ENCODE data around the gene PLXNB2.

PLXNB2 gene

DNA sequence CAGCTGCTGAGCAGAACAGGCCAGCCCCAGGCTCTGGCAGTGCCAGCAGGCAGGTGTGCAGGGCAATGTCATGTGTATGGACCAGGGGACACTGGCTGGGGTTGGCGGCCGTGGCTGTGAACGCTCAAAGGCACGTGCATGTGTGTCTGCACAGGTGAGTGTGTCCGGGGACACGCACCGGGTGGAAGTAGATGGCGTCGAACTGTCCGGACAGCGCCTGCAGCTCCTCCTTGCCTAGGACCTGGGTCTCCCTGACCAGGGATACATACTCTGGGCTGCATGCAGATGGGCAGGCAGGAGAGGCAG lies 57.2 kb downstream of the PLXNB2 start:
- DNase-seq, result no peak

DNA sequence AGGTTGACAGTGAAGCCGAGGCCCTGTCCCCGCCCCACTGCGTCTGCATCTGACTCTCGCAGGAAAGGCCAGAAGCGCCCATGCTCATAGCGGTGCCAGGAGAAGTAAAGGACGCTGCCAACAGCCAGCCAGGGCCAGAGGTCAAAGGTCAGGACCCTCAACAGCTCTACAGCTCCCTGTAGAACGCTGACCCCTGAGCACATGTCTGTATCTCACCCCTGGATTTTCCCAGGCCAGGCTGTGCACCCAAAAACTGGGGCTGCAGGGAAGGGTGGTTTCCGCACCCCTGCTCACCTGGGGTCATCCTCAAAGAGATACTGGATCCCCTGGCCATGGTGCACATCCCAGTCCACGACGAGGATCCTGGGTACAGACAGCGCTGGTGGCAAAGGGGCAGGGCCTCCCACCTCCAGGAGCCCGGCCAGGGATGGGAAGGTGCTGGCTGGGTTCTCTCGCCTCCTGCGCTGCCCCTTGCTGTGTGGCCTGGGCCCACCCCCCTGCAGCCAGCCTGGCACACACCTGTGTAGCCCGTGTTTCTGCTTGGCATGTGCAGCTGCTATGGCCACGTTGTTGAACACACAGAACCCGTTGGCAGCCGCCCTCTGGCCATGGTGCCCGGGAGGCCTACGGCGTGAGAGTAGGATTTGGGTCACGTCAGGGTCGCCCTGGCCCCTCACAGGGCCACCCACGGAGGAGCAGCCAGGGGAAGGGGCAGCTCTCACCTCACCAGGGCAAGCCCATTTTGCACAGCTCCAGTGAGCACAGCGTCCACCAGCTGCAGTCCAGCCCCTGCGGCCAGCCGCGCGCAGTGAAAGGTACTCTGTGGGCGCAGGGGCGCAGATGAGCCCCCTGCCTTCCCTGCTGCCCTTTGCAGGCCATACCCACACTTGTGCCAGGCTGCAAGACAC lies 57.9 kb downstream of the PLXNB2 start:
- no peak for DNase-seq

GRCh38 chr22:50248196-50249081 lies 59.0 kb downstream of the PLXNB2 start:
- no peak for DNase-seq

GRCh38 chr22:50247748-50248147 lies 59.7 kb downstream of the PLXNB2 start:
- no peak for DNase-seq

GRCh38 chr22:50246242-50247175 lies 60.9 kb downstream of the PLXNB2 start:
- no peak for DNase-seq

DNA sequence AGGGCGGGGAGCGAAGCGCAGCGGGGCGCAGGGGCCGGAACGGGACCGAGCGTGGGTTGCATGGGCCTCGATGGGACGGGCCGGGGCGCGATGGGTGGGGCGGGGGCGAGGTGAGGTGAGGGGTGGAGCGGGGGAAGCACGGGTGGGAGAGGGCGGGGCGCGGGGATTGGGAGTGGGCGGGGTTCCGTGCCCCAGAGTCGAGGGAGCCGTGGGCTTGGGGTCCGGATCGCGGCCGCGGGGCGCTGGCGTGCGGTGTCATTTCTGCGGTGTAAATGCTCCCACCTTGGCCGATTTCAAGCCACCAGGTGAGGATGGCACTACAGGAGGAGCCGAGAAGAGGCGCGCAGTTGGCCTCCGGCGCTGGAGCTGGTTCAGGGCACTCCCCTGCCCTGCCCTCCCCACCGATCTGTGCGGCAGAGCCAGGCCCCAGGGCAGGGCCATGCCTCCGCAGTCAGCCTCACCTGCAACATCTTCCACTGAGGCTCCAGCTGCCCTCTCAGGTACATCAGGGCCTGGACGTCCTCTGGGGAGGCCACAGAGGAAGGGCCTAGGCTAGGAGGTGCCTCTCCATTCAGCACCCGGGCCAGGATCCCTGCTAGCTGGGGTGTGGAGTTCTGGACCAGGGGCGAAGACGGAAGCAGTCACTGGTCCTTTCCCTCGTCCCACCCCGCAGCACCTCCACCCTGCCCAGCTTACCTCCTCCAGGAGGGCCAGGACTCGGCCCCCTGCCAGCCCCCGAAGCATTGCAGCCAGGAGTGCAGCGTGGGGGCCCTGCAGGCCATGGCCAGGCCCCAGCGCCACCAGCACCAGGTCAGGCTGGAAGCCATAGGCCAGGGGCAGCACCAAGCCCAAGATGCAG lies 62.0 kb downstream of the PLXNB2 start:
- no peak for DNase-seq

- DNase-seq, result no peak
Measured at GRCh38 chr22:50244420-50245213, 62.8 kb downstream of the PLXNB2 start, which contains the start of gene TUBGCP6. TUBGCP6 (minus strand) TSS chr22:50245023; CDS start chr22:50244459, 564 bp downstream.

- no peak for DNase-seq
Measured at GRCh38 chr22:50243685-50244419, 63.6 kb downstream of the PLXNB2 start.

DNA sequence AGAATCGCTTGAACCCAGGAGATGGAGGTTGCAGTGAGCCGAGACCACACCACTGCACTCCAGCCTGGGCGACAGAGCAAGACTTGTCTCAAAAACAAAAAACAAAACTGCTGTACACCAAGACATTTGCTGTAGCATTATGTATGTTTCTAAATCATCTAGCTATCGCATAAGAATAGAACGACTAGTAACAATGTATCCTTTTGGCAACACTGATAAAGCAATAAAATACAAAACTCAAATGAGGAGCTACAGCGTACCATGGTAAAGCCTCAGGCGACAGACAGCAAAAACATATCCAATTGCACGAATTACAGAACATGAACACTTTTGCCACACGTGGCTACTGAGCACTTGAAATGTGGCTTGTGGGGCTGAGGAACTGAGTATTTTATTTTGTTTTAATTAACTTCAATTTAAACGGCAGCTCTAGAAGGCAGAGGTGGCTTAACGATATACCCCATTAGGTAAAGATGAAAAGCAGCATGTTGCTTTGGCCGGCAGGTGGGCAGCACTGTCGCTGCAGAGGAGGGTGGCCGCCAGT lies 65.0 kb downstream of the PLXNB2 start:
- DNase-seq, result no peak

GRCh38 chr22:50238755-50239154 lies 68.7 kb downstream of the PLXNB2 start:
- no peak for DNase-seq

DNA sequence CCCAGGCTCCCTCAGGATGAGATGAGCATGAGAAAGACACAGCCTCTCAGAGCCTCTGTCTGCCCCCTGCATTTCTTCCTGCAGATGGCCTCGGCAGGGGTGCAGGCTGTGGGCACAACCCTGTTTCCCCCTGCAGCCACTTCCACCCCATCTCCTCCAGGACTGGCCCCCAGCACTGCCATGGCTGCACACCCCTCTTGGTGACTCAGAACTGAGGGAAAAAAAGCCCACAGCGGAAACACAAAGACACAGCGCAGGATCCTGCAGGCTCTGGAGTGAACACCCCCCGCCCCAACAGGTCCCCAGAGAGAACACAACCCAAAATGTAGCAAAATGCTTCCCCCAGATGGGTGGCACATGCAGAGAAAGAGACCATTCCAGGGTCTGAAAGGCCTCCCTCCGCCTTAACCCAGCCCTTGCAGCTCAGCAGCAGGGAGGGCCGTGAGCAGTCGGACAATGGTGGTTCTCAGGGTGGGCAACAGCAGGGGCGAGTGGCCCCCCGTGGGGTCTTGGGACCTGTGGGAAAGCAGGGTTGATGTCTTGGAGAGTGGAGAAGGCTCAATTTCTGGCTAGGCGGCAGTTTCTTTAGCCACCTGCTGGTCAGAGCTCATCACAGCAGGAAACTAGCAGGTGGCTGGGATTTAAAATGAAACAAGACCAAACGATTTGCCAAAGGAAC lies 70.6 kb downstream of the PLXNB2 start:
- DNase-seq, result no peak

DNA sequence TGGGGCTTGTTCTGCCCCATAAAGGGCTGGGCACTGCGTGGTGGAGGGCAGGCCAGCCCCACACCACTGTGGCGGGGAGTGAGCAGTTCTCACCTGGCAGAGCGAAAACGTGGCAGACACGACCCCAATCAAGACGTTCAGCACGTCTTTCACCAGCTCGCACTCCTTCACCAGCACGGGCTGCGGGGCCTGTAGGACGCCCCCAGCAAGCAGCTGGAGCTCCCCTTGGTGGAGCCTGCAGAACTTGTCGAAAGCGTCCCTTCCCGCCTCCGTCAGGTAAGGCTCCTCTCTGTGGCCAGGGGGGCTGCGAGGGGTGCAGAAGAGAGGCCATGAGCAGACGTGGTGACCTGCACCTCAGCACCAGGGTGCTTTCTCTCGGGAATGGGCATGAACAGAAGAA lies 74.2 kb downstream of the PLXNB2 start:
- no peak for DNase-seq

DNA sequence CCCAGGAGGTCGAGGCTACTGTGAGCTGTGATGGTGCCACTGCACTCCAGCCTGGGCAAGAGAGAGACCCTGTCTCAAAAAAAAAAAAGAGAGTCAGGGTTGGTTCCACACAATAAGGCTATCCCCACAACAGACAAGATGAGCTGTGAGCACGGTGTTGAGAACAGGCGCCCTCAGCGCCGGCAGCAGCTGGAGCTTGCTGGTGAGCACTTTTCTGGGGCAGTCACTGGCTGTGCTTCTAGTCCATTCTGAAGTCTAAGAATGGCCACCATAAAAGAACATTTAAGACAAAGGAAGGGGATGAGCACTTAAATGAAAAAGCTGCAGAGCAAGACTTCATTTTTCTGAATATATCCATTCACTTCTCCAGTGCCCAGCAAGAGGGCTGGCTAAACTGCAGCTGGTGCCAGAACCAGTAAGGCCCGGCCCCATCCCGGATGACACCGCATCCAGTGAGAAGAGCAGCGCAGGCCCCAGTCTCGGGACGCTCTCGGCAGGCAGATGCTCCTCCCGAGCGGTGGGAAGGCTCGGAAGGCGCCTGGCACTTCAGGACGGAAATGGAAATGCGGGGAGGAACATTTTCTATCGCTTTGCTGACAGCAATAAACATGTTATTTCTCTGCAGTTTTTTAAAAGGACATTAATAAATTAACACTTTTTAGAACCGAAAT lies 74.8 kb downstream of the PLXNB2 start:
- no peak for DNase-seq

DNA sequence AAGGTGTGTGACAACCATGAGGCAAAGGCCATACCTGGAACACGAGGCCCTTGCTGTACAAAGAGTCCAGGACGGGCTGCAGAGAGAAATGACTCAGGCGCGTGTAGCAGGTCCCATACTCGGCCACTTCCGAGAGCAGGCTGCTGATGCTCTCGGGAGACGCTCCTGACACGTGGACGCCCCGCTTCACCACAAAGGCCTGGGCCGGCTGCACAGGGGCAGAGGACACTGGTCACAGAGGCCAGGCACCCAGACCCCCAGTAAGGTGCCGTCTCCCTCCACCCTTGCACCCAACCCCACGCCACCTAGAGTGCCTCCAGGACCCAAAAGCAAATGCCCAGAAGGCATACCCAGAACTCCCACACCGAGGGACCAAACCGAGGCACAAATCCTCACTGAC lies 78.1 kb downstream of the PLXNB2 start:
- DNase-seq, result no peak

DNA sequence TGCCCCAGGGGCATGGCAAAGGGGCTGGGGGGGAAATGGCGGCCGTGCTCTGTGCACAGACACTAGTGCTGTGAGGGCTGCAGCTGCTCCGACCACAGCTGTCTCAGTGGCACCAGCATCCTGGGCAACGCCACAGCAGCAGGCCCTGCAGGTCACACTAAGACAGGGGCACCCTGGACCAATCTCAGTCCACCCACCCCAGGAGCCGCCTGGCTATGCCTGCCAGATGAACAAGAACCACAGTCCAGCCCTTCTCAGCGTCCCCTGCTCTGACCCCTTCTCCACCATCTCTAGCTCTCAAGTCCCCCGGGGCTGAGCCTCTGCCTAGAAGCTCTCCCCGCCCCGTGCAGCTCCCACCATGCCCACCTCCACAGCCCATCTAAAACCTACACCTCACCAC lies 79.1 kb downstream of the PLXNB2 start:
- no peak for DNase-seq

GRCh38 chr22:50227579-50228215 lies 79.7 kb downstream of the PLXNB2 start:
- DNase-seq, result no peak

GRCh38 chr22:50226875-50227165 lies 80.6 kb downstream of the PLXNB2 start:
- DNase-seq, result no peak

Measured in NCI-H524 treated with DMSO at 0.1 percent for 48 hours (cell line).